ENCODE results near the gene MAGI3.

The MAGI3 gene

DNA sequence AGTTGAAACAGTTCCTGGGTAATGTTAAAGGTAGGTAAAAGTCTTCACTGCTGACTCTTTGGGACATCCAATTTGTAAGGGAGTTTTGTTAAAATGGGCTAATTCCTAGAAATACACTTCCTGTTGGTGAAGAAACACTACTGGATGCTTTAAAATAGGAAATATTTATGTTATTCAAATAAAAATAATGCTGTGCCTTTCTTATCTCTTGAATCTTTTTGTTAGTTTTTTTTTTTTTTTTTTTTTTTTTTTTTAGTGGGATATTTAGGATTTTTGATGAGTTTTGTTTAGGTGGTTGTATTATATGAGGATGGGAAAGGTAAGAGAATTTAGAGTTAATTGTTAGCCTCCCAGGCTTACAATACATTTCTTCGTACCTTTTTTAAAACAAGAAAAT lies 4.5 kb downstream of the MAGI3 start:
- H3K4me3 ChIP-seq (ENCODE audit: low read depth, low read length): no peak overlapping the region
- no peak for DNase-seq (ENCODE audit: low read depth)
- TF ChIP-seq MAX (IDR thresholded peaks at IDR 0.05; ENCODE audit: low read depth, low read length) (no peak), MYC (IDR thresholded peaks at IDR 0.05; ENCODE audit: low read depth, low read length) (no peak), CTCF (IDR thresholded peaks at IDR 0.05; ENCODE audit: low read depth, low read length) (no peak), POLR2A (IDR thresholded peaks at IDR 0.05; ENCODE audit: extremely low read depth, insufficient read length) (no peak)

DNA sequence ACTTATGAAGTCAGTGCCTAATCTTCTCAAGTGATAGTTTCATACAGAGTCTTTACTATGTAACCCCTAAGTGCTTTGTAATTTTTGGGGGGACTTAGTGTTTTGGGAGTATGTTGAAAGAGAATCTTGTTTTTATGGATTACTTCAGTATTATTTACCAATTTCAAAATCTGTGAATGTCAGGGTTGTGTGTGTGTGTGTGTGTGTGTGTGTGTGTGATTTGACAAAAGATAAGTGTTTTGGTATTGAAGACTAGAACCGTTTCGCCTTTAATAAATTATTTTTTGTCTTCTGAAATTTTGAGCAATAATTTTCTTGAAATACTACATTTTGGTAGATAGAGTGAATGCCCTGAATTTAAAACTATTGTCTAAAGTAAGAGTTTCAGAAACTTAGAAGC lies 5.8 kb downstream of the MAGI3 start:
- no peak overlapping the region for H3K4me3 ChIP-seq (ENCODE audit: low read depth, low read length)
- DNase-seq (ENCODE audit: low read depth): no peak
- TF ChIP-seq MAX (IDR thresholded peaks at IDR 0.05; ENCODE audit: low read depth, low read length) (no peak), CTCF (IDR thresholded peaks at IDR 0.05; ENCODE audit: low read depth, low read length) (no peak), MYC (IDR thresholded peaks at IDR 0.05; ENCODE audit: low read depth, low read length) (no peak), POLR2A (IDR thresholded peaks at IDR 0.05; ENCODE audit: extremely low read depth, insufficient read length) (no peak)

DNA sequence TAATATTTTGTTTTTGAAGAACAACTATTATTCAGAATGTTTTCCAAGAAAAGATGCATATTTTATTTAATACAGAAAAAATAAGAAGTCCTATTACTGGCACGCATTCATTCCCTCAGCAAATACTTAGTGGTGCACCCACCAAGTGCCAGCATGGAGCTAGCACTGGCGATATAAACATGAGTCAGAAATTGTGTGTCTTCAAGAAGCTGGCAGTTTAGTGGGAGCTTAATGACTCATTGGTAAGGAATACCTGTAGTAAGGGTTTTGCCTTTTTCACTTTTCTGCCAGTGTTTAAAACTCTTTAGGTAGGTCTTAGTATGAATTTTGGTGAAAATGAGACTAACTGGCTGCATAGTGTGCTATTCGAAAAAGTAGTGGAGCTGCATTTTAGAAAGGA lies 6.3 kb downstream of the MAGI3 start:
- H3K4me3 ChIP-seq (ENCODE audit: low read depth, low read length): no peak overlapping the region
- TF ChIP-seq MAX (IDR thresholded peaks at IDR 0.05; ENCODE audit: low read depth, low read length): no peak
- no peak for TF ChIP-seq MYC (IDR thresholded peaks at IDR 0.05; ENCODE audit: low read depth, low read length)
- TF ChIP-seq POLR2A (IDR thresholded peaks at IDR 0.05; ENCODE audit: extremely low read depth, insufficient read length): no peak
- TF ChIP-seq CTCF (IDR thresholded peaks at IDR 0.05; ENCODE audit: low read depth, low read length): no peak
- DNase-seq (ENCODE audit: low read depth): no peak

DNA sequence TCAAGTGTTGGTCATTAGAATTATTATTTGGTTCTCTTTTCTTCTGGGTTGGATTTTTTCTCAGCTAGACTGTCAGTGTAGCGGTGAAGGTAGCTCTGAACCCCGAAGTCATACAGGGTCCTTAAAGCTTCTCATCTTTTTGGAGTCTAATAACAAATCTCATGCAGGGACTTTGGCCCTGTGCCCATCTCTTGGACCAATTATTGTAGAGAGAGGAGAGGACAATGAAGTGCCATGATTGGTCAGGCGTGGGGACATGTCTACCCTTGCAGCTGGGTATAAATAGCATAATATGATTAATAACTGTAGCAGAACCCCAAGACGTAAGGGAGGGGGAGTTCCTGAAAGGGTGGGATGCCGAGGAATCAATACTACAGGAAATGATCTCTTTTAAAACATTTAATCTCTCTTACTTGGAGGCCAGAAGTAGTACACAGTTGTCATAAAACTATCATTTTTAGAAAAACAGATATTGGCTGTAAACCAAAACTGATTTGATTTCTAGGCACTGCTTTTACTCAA lies 8.8 kb downstream of the MAGI3 start:
- H3K4me3 ChIP-seq (ENCODE audit: low read depth, low read length): no peak overlapping the region
- TF ChIP-seq POLR2A (IDR thresholded peaks at IDR 0.05; ENCODE audit: extremely low read depth, insufficient read length): no peak
- no peak for TF ChIP-seq CTCF (IDR thresholded peaks at IDR 0.05; ENCODE audit: low read depth, low read length)
- TF ChIP-seq MAX (IDR thresholded peaks at IDR 0.05; ENCODE audit: low read depth, low read length): no peak
- no peak for TF ChIP-seq MYC (IDR thresholded peaks at IDR 0.05; ENCODE audit: low read depth, low read length)
- DNase-seq (ENCODE audit: low read depth): no peak

- H3K4me3 ChIP-seq (ENCODE audit: low read depth, low read length): no peak overlapping the region
- DNase-seq (ENCODE audit: low read depth): no peak
- TF ChIP-seq POLR2A (IDR thresholded peaks at IDR 0.05; ENCODE audit: extremely low read depth, insufficient read length) (no peak), CTCF (IDR thresholded peaks at IDR 0.05; ENCODE audit: low read depth, low read length) (no peak), MAX (IDR thresholded peaks at IDR 0.05; ENCODE audit: low read depth, low read length) (no peak), MYC (IDR thresholded peaks at IDR 0.05; ENCODE audit: low read depth, low read length) (no peak)
Observed at GRCh38 chr1:113401067-113401466, 10.8 kb downstream of the MAGI3 start.

GRCh38 chr1:113401728-113402127 lies 11.4 kb downstream of the MAGI3 start:
- no peak for TF ChIP-seq CTCF (IDR thresholded peaks at IDR 0.05; ENCODE audit: low read depth, low read length)
- TF ChIP-seq POLR2A (IDR thresholded peaks at IDR 0.05; ENCODE audit: extremely low read depth, insufficient read length): no peak
- no peak for TF ChIP-seq MAX (IDR thresholded peaks at IDR 0.05; ENCODE audit: low read depth, low read length)
- no peak for TF ChIP-seq MYC (IDR thresholded peaks at IDR 0.05; ENCODE audit: low read depth, low read length)
- no peak for DNase-seq (ENCODE audit: low read depth)
- no peak overlapping the region for H3K4me3 ChIP-seq (ENCODE audit: low read depth, low read length)
